Dendritic cell treated with granulocyte-macrophage colony-stimulating factor and Interleukin-4, amounts not matched to agents 40 ng/mL and 50 ng/mL, for 4 days (primary cell): ENCODE data around the gene MTRF1L.
A peak's percentile ranks its signal among the peaks of the same experiment; 100 is the strongest.
"Not testable (repeated sequence)": the region's sequence is repeated elsewhere in the genome, so short reads cannot be mapped to it uniquely, and the experiment has no call there.

ENCODE experiments used
- H3K27ac Mint-ChIP-seq: one replicate; pipeline ENCODE4 v1.8.0; 2022; ENCODE audit warnings: mild to moderate bottlenecking, mixed read lengths
- H3K27me3 Mint-ChIP-seq: one replicate; pipeline ENCODE4 v1.8.0; 2022; ENCODE audit warnings: mild to moderate bottlenecking, mixed read lengths
- H3K36me3 Mint-ChIP-seq: one replicate; pipeline ENCODE4 v1.8.0; 2022; ENCODE audit warnings: low read depth, mixed read lengths
- H3K4me1 Mint-ChIP-seq: one replicate; pipeline ENCODE4 v1.8.0; 2022; ENCODE audit warnings: low read depth, mixed read lengths
- H3K4me3 Mint-ChIP-seq: one replicate; pipeline ENCODE4 v1.8.0; 2022; ENCODE audit warnings: mild to moderate bottlenecking, moderate library complexity, mixed read lengths
- H3K9me3 Mint-ChIP-seq: one replicate; pipeline ENCODE4 v1.8.0; 2022; ENCODE audit warnings: mixed read lengths
- intact Hi-C: fragments of 100-400 bp; cut with micrococcal nuclease; formaldehyde crosslinking; loops from one replicate; pipeline ENCODE4 v1.15.0; 2022

MTRF1L gene

GRCh38 chr6:152975204-152975915 lies 27.1 kb downstream of the MTRF1L start:
- peaks cover 32% of the 10 kb centered on the region for H3K36me3 Mint-ChIP-seq
- H3K9me3 Mint-ChIP-seq = no peaks in the 10 kb centered on the region
- peaks cover 26% of the 10 kb centered on the region for H3K4me1 Mint-ChIP-seq
- H3K4me3 Mint-ChIP-seq = peak overlapping the region; percentile 52
- intact Hi-C loops = no loop called here
- H3K27ac Mint-ChIP-seq = peak overlapping the region; percentile 72
- H3K27me3 Mint-ChIP-seq = no peaks in the 10 kb centered on the region

DNA sequence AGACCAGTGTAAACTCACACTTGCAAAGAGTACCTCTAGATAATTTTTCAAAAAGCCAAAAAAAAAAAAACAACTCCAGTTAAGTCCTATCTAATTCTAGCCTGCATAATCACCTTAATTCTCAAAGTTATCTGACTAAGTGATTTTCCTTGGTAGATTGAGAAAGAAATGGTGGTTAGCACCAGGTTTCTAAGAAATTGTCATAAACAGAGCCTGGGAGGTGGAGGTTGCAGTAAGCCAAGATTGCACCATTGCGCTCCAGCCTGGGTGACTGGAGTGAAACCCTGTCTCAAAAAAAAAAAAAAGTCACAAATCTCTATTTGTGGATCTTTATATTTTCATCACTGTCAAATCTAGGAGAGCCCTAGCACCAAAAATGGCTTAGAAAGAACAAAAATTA lies 28.6 kb downstream of the MTRF1L start:
- Mint-ChIP-seq H3K4me1 (peaks cover 22% of the 10 kb centered on the region), H3K36me3 (peaks cover 43% of the 10 kb centered on the region), H3K9me3 (peaks cover 8% of the 10 kb centered on the region), H3K27ac (no peak overlapping the region), H3K4me3 (no peak overlapping the region), H3K27me3 (no peaks in the 10 kb centered on the region)
- intact Hi-C loops = no loop called here

GRCh38 chr6:152969688-152970418 lies 32.7 kb downstream of the MTRF1L start:
- Mint-ChIP-seq H3K27ac (no peak overlapping the region), H3K4me3 (no peak overlapping the region), H3K4me1 (peaks cover 1% of the 10 kb centered on the region), H3K36me3 (peaks cover 39% of the 10 kb centered on the region), H3K27me3 (no peaks in the 10 kb centered on the region), H3K9me3 (peaks cover 32% of the 10 kb centered on the region)
- intact Hi-C loops = no loop called here

GRCh38 chr6:152966168-152966894 lies 36.2 kb downstream of the MTRF1L start:
- intact Hi-C loops, H3K4me3 Mint-ChIP-seq, H3K4me1 Mint-ChIP-seq, H3K27ac Mint-ChIP-seq, H3K27me3 Mint-ChIP-seq: not testable (repeated sequence)
- Mint-ChIP-seq H3K36me3 (peaks cover 21% of the 10 kb centered on the region), H3K9me3 (peaks cover 32% of the 10 kb centered on the region)

DNA sequence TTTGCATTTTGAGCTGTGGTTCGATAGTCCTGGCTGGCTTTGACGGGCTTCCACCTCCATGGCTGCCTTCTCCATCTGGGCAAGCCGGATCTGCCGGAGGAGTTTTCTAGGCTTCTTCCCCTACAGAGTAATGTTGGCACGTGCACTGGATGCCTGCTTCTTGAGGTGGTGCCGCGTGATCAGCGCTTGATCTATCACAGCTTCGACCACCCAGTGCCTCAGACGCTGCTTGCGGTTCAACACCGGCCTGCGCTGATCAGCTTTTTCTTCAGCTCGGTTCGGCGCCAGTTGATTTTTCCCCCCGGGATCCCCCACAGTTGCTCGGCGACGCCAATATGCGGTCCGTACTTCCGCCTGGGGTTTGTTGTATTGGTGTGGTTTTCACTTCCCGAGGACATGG lies 43.2 kb downstream of the MTRF1L start:
- Mint-ChIP-seq H3K27me3 (no peaks in the 10 kb centered on the region), H3K4me1 (no peaks in the 10 kb centered on the region), H3K36me3 (no peaks in the 10 kb centered on the region), H3K9me3 (no peaks in the 10 kb centered on the region), H3K27ac (no peak overlapping the region), H3K4me3 (no peak overlapping the region)
- intact Hi-C loops = no loop called here

GRCh38 chr6:152957796-152958195 lies 44.7 kb downstream of the MTRF1L start:
- intact Hi-C loops = no loop called here
- H3K27me3 Mint-ChIP-seq = no peaks in the 10 kb centered on the region
- H3K4me3 Mint-ChIP-seq = no peak overlapping the region
- no peaks in the 10 kb centered on the region for H3K4me1 Mint-ChIP-seq
- no peaks in the 10 kb centered on the region for H3K9me3 Mint-ChIP-seq
- no peak overlapping the region for H3K27ac Mint-ChIP-seq
- H3K36me3 Mint-ChIP-seq = no peaks in the 10 kb centered on the region

- Mint-ChIP-seq H3K9me3 (no peaks in the 10 kb centered on the region), H3K27ac (no peak overlapping the region), H3K36me3 (no peaks in the 10 kb centered on the region), H3K27me3 (peaks cover 2% of the 10 kb centered on the region), H3K4me3 (no peak overlapping the region), H3K4me1 (no peaks in the 10 kb centered on the region)
- intact Hi-C loops = no loop called here
Measured at GRCh38 chr6:152954443-152954842, 48.1 kb downstream of the MTRF1L start.

DNA sequence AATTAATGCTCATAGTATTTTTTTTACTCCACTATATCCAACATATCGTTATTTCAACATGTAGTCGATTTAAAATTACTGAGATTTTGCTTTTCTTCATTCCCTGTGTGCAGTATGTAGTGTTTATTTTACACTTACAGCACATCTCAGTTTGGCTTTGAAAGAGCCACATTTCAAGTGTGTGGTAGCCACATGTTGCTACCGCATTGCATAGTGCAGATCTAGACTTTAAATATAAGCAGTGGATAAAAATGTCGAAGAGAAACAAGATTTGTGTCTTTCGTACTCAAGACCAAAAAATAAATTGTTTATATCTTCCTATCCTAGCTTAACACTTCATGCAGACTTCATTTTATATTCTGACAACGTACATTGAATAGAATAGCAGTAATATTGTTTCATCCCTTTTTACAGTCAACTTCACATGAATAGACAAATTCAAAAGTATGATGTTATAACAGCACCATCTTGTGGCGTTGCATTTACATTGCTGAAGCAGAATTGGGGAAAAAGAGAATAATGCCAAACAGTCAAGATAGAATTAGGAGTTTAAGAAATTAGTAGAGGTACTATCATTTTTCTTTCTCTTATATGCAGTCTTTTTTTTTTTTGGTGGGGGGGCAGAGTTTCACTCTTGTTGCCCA lies 49.5 kb downstream of the MTRF1L start:
- no peak overlapping the region for H3K27ac Mint-ChIP-seq
- peaks cover 2% of the 10 kb centered on the region for H3K27me3 Mint-ChIP-seq
- intact Hi-C loops = no loop called here

GRCh38 chr6:152952045-152952444 lies 50.5 kb downstream of the MTRF1L start:
- H3K27ac Mint-ChIP-seq = no peak overlapping the region
- no peaks in the 10 kb centered on the region for H3K36me3 Mint-ChIP-seq
- peaks cover 2% of the 10 kb centered on the region for H3K27me3 Mint-ChIP-seq
- no peak overlapping the region for H3K4me3 Mint-ChIP-seq
- H3K9me3 Mint-ChIP-seq = no peaks in the 10 kb centered on the region
- intact Hi-C loops = no loop called here
- peaks cover 8% of the 10 kb centered on the region for H3K4me1 Mint-ChIP-seq

More for the DNA sequence above, 49.5 kb downstream of the MTRF1L start:
- Mint-ChIP-seq H3K4me3 (no peak overlapping the region), H3K9me3 (no peaks in the 10 kb centered on the region), H3K4me1 (peaks cover 5% of the 10 kb centered on the region), H3K36me3 (no peaks in the 10 kb centered on the region)

- Mint-ChIP-seq H3K9me3 (no peaks in the 10 kb centered on the region), H3K27me3 (peaks cover 2% of the 10 kb centered on the region), H3K36me3 (no peaks in the 10 kb centered on the region), H3K4me1 (peaks cover 8% of the 10 kb centered on the region), H3K4me3 (no peak overlapping the region), H3K27ac (no peak overlapping the region)
- intact Hi-C loops = no loop called here
Measured at GRCh38 chr6:152950240-152950639, 52.3 kb downstream of the MTRF1L start.

- Mint-ChIP-seq H3K27me3 (peaks cover 2% of the 10 kb centered on the region), H3K4me1 (peaks cover 8% of the 10 kb centered on the region), H3K27ac (no peak overlapping the region), H3K36me3 (no peaks in the 10 kb centered on the region), H3K4me3 (peak overlapping the region; percentile 13), H3K9me3 (no peaks in the 10 kb centered on the region)
- intact Hi-C loops = loop anchor here (5.0 kb wide), 1 partner anchor 396 kb away; no protein-coding TSS in a partner anchor
Measured at GRCh38 chr6:152948150-152948768, 54.2 kb downstream of the MTRF1L start.

DNA sequence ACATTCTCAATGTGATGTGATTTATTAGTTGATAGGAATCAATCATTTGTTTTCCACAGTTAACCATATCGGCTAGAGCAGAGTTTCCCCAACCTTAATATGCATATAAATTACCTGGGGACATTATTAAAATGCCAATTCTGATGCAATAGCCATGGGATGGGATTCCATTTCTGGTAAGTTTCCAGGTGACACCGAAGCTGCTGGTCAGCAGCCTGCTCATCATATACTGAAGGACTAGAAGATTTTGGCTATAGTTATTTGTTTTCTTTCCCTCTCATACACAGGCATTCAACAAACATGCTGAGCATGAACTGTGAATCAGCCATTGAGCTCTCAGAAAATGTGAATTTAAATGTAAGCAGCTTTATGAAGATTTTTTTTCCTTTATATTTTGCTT lies 55.5 kb downstream of the MTRF1L start:
- intact Hi-C loops = loop anchor here (2.0 to 5.0 kb wide), 2 partner anchors 82 to 395 kb away; no protein-coding TSS in a partner anchor
- H3K27ac Mint-ChIP-seq = no peak overlapping the region
- no peaks in the 10 kb centered on the region for H3K9me3 Mint-ChIP-seq
- H3K27me3 Mint-ChIP-seq = peaks cover 4% of the 10 kb centered on the region
- H3K4me1 Mint-ChIP-seq = peaks cover 8% of the 10 kb centered on the region
- no peak overlapping the region for H3K4me3 Mint-ChIP-seq
- H3K36me3 Mint-ChIP-seq = no peaks in the 10 kb centered on the region

DNA sequence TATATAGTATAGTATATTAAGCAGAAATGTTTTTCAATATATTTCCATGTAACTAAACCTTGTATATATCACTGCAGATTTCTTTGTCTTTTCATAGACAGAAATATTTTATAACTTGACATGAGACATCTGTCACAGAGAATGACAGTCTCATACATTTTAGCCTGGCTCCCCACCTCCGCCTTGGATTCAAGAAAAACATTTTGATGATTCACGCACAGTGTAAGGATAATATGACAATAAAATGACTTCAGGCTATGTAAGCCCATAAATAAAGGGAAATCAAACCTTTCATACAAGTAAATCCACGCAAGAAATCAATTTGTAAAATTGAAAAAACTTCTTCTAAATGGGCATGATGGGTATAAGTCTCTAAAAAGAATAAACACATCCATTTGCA lies 56.0 kb downstream of the MTRF1L start:
- Mint-ChIP-seq H3K36me3 (no peaks in the 10 kb centered on the region), H3K4me3 (no peak overlapping the region), H3K9me3 (no peaks in the 10 kb centered on the region), H3K27ac (no peak overlapping the region), H3K4me1 (peaks cover 8% of the 10 kb centered on the region), H3K27me3 (peaks cover 6% of the 10 kb centered on the region)
- intact Hi-C loops = loop anchor here (2.0 to 5.0 kb wide), 2 partner anchors 82 to 394 kb away; no protein-coding TSS in a partner anchor
